Vagina (tissue), 2 donors: ENCODE data around the gene BNIP5.

Experiments used
- CTCF ChIP-seq, 3 experiments: fragments of 450-650 bp in 2 of 3; fragments of 200-600 bp in 1 of 3; sonication (generic) in 1 of 3; IDR thresholded peaks; one replicate each; pipeline ENCODE4 v1.5.1; 2017 to 2019; ENCODE audit warnings: antibody characterized with exemption in 3 of 3, mild to moderate bottlenecking in 2 of 3, moderate library complexity in 2 of 3
- POLR2A ChIP-seq, 2 donors: fragments of 450-650 bp; IDR thresholded peaks; one replicate each; pipeline ENCODE4 v1.6.1; 2017; ENCODE audit warnings: antibody characterized with exemption in 2 of 2, mild to moderate bottlenecking in 2 of 2, moderate library complexity in 2 of 2
- POLR2AphosphoS5 ChIP-seq, 2 donors: sonication (generic); formaldehyde crosslinking; IDR thresholded peaks; one replicate each; pipeline ENCODE4 v1.9.0; 2017; ENCODE audit warnings: antibody characterized with exemption in 2 of 2, mild to moderate bottlenecking in 2 of 2, low read depth in 1 of 2; ENCODE audit not compliant: insufficient read depth in 1 of 2

- TF ChIP-seq CTCF (IDR thresholded peaks at IDR 0.05) (no peak), POLR2A (IDR thresholded peaks at IDR 0.05) (no peak), POLR2AphosphoS5 (IDR thresholded peaks at IDR 0.05; ENCODE audit: insufficient read depth in 1 of 2, low read depth in 1 of 2) (no peak)
These were observed 45.1 kb upstream of the BNIP5 start for GRCh38 chr6:36381502-36382389.
